GM12875 (cell line): Measurements from ENCODE around the gene PMEL.

Experiments used
- H3K4me3 ChIP-seq: one replicate; pipeline ENCODE4 v1.5.1; 2011; ENCODE audit warnings: low read depth, low read length, control low read depth
- TF ChIP-seq, protein P1 (sequence below): IDR thresholded peaks from 2 replicates; pipeline ENCODE4 v1.5.1; 2011; ENCODE audit warnings: low read depth, mild to moderate bottlenecking, control low read depth, inconsistent platforms, low read length, moderate library complexity, borderline replicate concordance; ENCODE audit not compliant: insufficient read depth

The PMEL gene

GRCh38 chr12:55965941-55966407 lies at the start of gene PMEL:
Gene PMEL (minus strand): TSS chr12:55966042. CDS start chr12:55966011, 31 bp downstream.
- H3K4me3 ChIP-seq = peak within 1 kb of the TSS; percentile 88
- TF ChIP-seq, protein P1, sequence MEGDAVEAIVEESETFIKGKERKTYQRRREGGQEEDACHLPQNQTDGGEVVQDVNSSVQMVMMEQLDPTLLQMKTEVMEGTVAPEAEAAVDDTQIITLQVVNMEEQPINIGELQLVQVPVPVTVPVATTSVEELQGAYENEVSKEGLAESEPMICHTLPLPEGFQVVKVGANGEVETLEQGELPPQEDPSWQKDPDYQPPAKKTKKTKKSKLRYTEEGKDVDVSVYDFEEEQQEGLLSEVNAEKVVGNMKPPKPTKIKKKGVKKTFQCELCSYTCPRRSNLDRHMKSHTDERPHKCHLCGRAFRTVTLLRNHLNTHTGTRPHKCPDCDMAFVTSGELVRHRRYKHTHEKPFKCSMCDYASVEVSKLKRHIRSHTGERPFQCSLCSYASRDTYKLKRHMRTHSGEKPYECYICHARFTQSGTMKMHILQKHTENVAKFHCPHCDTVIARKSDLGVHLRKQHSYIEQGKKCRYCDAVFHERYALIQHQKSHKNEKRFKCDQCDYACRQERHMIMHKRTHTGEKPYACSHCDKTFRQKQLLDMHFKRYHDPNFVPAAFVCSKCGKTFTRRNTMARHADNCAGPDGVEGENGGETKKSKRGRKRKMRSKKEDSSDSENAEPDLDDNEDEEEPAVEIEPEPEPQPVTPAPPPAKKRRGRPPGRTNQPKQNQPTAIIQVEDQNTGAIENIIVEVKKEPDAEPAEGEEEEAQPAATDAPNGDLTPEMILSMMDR = no peak

- no peak overlapping the region for H3K4me3 ChIP-seq
- TF ChIP-seq, protein P1 = no peak
These were observed 48.4 kb upstream of the PMEL start for GRCh38 chr12:56014205-56014604.

GRCh38 chr12:56013482-56013881 lies 47.6 kb upstream of the PMEL start:
- TF ChIP-seq, protein P1 = no peak
- no peak overlapping the region for H3K4me3 ChIP-seq

DNA sequence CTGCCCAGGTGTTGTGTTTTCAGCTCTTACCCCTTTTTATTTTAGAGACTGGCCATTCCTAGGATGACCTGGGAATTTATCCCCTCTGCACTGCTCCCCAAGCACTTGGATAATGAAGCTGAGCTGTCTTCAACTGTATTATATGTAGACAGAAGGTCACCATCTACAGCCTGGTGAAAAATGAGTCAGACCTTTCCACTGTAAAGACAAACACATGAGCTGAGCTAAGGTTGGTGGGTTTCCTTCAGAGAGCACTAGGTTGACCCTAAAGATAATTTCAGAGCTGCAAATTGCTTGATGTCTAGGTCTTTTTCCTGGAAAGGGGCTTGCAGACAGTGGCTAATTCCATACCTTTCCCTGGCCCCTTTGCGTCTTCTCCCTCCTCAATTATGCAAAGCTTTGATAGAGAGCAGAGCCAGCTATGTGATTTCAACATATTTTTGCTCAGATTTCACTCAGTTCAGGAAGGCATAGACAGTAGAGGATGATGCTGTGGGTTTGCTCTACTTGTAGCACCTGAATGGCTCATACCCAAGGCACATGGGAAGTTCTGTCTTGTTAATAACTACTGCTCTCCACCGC lies 45.8 kb upstream of the PMEL start:
- TF ChIP-seq, protein P1 = no peak
- no peak overlapping the region for H3K4me3 ChIP-seq

- H3K4me3 ChIP-seq = no peak overlapping the region
- TF ChIP-seq, protein P1 = no peak
These were observed 44.3 kb upstream of the PMEL start for GRCh38 chr12:56010111-56010570.

DNA sequence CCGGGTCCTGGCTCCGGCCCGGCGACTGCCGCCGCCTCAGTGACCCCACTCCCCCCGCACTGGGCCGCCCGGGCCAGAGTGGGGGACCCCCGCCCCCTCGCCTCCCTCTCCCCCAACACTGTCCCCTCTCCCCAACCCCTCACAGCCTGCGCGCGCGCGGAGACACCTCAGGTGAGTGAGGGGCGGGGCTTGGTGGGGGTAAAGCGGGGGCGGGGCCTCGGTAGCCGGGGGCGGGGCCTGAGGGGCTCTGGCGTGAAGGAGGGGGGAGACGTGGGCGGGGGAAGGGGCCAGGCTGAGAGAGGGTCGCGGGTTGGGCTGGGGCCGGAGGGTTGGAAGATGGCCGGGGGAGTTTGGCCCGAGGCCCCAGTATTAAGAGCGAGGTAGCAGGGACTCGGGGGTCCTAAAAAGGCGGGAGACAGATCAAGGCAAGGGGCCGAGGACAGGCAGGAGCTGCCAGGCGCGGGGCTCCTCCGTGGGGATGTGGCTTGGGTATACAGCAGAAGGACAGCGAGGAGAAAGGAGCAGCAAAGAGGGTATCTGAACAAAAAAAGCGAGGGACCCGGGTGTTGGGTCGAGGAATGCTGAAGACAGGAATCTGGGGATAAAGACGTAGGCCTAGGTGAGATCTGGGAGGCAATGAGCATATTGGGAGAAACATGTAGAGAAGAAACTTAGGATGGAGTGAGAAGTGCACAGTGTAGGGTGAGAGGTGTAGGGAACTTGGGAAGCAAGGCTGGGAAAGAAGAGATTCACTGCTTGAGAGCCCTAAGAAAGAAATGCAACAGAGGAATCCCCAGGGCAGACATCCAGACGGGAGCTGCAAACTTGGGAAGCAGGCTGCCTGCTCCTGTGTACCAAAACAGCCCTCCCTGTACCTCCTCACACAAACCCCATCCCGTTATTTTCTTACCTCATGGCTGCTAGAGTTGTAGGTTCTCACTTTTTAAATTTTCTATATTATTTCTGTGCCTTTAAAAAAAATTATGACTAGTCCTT lies 42.0 kb upstream of the PMEL start:
- H3K4me3 ChIP-seq = peak overlapping the region; percentile 79
- TF ChIP-seq, protein P1 = no peak
